Right atrium auricular region (tissue), 2 donors: ENCODE results near the gene CLCN6. TPM values are rescaled to one million over a fixed set of nuclear protein-coding genes. Genes with fewer than 3 reads are reported as not detected.

Experiments
- DNase-seq: peaks from one replicate; pipeline ENCODE4 v3.0.0-alpha.2; 2019; ENCODE audit warnings: low spot score
- H3K27ac ChIP-seq, 2 donors: fragments of 200-600 bp; sonication (generic); 1 replicate in 1 of 2; 2 replicates in 1 of 2; pipeline ENCODE4 v1.5.1; 2016 to 2019
- H3K27me3 ChIP-seq, 2 donors: fragments of 200-600 bp; sonication (generic); one replicate each; pipeline versions ENCODE4 v1.5.1 to v1.6.0; 2017 to 2019
- H3K36me3 ChIP-seq: fragments of 200-600 bp; sonication (generic); one replicate; pipeline ENCODE4 v1.5.1; 2016
- H3K4me1 ChIP-seq, 2 donors: fragments of 200-600 bp; sonication (generic); one replicate each; pipeline versions ENCODE4 v1.5.1 to v1.6.0; 2017 to 2019
- H3K4me3 ChIP-seq, 2 donors: fragments of 200-600 bp; sonication (generic); 1 replicate in 1 of 2; 2 replicates in 1 of 2; pipeline ENCODE4 v1.5.1; 2017 to 2019; ENCODE audit warnings: mild to moderate bottlenecking in 1 of 2, moderate library complexity in 1 of 2
- H3K9me3 ChIP-seq, 2 donors: fragments of 200-600 bp; sonication (generic); one replicate each; pipeline ENCODE4 v1.5.1; 2019
- CTCF ChIP-seq, 2 donors: fragments of 200-600 bp; sonication (generic); IDR thresholded peaks; one replicate each; pipeline ENCODE4 v1.5.1; 2019; ENCODE audit warnings: antibody characterized with exemption in 2 of 2
- total RNA-seq, 2 donors: library from RNA; depleted of rRNA; stranded (reverse); fragments of >200 nt; gene quantifications; one replicate each; pipeline ENCODE4 v1.1.0, GENCODE V29; 2016

CLCN6 gene
- total RNA-seq, 2 donors from 2014 or later, result 14.8 to 15.2 TPM

- H3K36me3 ChIP-seq, result no peaks in the 10 kb centered on the region
- H3K4me1 ChIP-seq, result peaks cover 0 to 80% of the 10 kb centered on the region in 2 donors
- H3K9me3 ChIP-seq, result no peaks in the 10 kb centered on the region
- TF ChIP-seq CTCF (IDR thresholded peaks at IDR 0.05), result no peak
- peak overlapping the region; percentile 88 to 94 for H3K27ac ChIP-seq
- H3K27me3 ChIP-seq, result no peaks in the 10 kb centered on the region
- no peak for DNase-seq
- no peak overlapping the region for H3K4me3 ChIP-seq
These were observed 75.9 kb downstream of the CLCN6 start for GRCh38 chr1:11881749-11882441.

GRCh38 chr1:11882814-11883538 lies 77.0 kb downstream of the CLCN6 start:
- H3K36me3 ChIP-seq, result no peaks in the 10 kb centered on the region
- H3K9me3 ChIP-seq, result no peaks in the 10 kb centered on the region
- H3K4me3 ChIP-seq, result no peak overlapping the region
- peaks cover 0 to 90% of the 10 kb centered on the region in 2 donors for H3K4me1 ChIP-seq
- no peak for TF ChIP-seq CTCF (IDR thresholded peaks at IDR 0.05)
- DNase-seq, result peak; percentile 85
- H3K27ac ChIP-seq, result peak overlapping the region; percentile 88 to 94
- no peaks in the 10 kb centered on the region for H3K27me3 ChIP-seq

GRCh38 chr1:11885916-11886315 lies 79.9 kb downstream of the CLCN6 start:
- Histone ChIP-seq H3K27ac (peak overlapping the region; percentile 88 to 94), H3K4me3 (no peak overlapping the region), H3K9me3 (no peaks in the 10 kb centered on the region), H3K36me3 (no peaks in the 10 kb centered on the region), H3K4me1 (peaks cover 0 to 72% of the 10 kb centered on the region in 2 donors), H3K27me3 (no peaks in the 10 kb centered on the region)
- TF ChIP-seq CTCF (IDR thresholded peaks at IDR 0.05), result no peak
- DNase-seq, result no peak

GRCh38 chr1:11886986-11887665 lies 81.1 kb downstream of the CLCN6 start:
- H3K27ac ChIP-seq, result peak overlapping the region; percentile 88 to 94
- H3K36me3 ChIP-seq, result no peaks in the 10 kb centered on the region
- TF ChIP-seq CTCF (IDR thresholded peaks at IDR 0.05), result no peak
- no peaks in the 10 kb centered on the region for H3K9me3 ChIP-seq
- peak; percentile 82 for DNase-seq
- H3K4me1 ChIP-seq, result peaks cover 0 to 60% of the 10 kb centered on the region in 2 donors
- H3K4me3 ChIP-seq, result no peak overlapping the region
- H3K27me3 ChIP-seq, result no peaks in the 10 kb centered on the region

GRCh38 chr1:11887666-11888007 lies 81.6 kb downstream of the CLCN6 start:
- peaks cover 0 to 56% of the 10 kb centered on the region in 2 donors for H3K4me1 ChIP-seq
- no peak for DNase-seq
- H3K9me3 ChIP-seq, result no peaks in the 10 kb centered on the region
- peak overlapping the region; percentile 88 to 90 for H3K27ac ChIP-seq
- H3K27me3 ChIP-seq, result no peaks in the 10 kb centered on the region
- no peaks in the 10 kb centered on the region for H3K36me3 ChIP-seq
- TF ChIP-seq CTCF (IDR thresholded peaks at IDR 0.05), result no peak
- H3K4me3 ChIP-seq, result no peak overlapping the region
